Measurements from ENCODE around the gene CLCN1.
A peak's percentile ranks its signal among the peaks of the same experiment; 100 is the strongest.

CLCN1 gene

DNA sequence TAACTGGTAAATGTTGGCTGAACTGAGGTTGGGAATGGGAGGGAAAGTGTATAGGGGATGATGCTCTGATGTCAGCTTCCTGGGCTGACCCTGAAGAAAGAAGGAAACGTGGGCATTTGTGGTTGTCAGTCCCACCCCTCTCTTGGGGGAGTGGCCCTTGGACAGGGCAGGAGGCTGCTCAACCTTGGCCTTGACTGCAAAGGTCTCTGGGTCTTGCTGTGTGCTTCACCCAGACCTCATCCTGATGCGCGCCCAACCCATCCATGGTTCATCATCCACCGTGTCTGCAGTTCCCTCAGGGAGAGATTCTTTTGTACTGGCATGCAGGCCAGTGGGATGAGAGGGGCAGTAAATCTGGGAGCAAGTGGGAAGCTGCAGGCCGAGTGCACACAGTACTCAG, 60.5 kb downstream of the CLCN1 start:
- DNase-seq (ENCODE audit: low read depth), result no peak
- TF ChIP-seq, protein P1, sequence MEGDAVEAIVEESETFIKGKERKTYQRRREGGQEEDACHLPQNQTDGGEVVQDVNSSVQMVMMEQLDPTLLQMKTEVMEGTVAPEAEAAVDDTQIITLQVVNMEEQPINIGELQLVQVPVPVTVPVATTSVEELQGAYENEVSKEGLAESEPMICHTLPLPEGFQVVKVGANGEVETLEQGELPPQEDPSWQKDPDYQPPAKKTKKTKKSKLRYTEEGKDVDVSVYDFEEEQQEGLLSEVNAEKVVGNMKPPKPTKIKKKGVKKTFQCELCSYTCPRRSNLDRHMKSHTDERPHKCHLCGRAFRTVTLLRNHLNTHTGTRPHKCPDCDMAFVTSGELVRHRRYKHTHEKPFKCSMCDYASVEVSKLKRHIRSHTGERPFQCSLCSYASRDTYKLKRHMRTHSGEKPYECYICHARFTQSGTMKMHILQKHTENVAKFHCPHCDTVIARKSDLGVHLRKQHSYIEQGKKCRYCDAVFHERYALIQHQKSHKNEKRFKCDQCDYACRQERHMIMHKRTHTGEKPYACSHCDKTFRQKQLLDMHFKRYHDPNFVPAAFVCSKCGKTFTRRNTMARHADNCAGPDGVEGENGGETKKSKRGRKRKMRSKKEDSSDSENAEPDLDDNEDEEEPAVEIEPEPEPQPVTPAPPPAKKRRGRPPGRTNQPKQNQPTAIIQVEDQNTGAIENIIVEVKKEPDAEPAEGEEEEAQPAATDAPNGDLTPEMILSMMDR (IDR thresholded peaks at IDR 0.05; ENCODE audit: insufficient read depth, low read depth, low read length, missing control alignments), result no peak

DNA sequence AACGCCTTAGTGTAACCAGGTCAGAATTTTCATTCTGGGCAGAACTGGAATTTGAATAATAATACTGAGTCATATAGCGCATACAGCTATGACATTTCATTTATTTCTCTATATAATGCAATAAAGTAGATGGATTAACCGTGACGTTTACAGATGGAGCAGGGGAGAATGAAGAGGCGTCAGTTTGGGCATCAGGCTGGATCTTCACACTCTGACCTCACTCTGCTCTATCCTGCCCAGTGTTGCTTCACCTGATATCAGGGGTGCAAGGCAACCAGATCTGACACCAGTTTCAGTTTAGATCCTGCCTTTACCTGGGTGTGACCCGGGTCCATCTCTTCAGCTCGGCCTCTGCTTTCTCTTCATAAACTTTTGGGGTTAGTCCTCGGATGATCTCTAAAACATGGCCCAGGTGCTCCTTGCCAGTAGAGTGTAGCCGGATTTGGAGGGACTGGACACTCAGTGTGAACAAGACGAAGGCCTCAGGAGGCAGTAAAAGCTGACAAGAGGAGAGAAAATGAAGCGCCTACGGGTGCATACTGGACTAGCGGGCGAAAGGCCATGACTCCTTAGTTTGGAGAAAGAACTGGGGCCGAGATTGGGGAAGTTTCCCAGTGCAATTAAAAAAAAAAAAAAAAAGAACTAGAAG, 63.8 kb downstream of the CLCN1 start:
- TF ChIP-seq, protein P1 (IDR thresholded peaks at IDR 0.05; ENCODE audit: insufficient read depth, low read depth, low read length, missing control alignments), result no peak
- peak overlapping the region; percentile 99 for H3K4me3 ChIP-seq (ENCODE audit: low read depth, low read length)
- peak; percentile 35 for DNase-seq (ENCODE audit: low read depth)

More for the DNA sequence above, 60.5 kb downstream of the CLCN1 start:
- no peak overlapping the region for H3K4me3 ChIP-seq (ENCODE audit: low read depth, low read length)

GRCh38 chr7:143380260-143380645, 64.3 kb downstream of the CLCN1 start:
- TF ChIP-seq, protein P1 (IDR thresholded peaks at IDR 0.05; ENCODE audit: insufficient read depth, low read depth, low read length, missing control alignments), result peak; percentile 84
- peak; percentile 92 for DNase-seq (ENCODE audit: low read depth)
- peak overlapping the region; percentile 99 for H3K4me3 ChIP-seq (ENCODE audit: low read depth, low read length)

GRCh38 chr7:143380646-143381426, 64.9 kb downstream of the CLCN1 start, which contains the start of gene ZYX:
Gene ZYX (plus strand): TSS chr7:143381345. CDS start chr7:143381572, 227 bp downstream.
- peak within 1 kb of the TSS; percentile 99 for H3K4me3 ChIP-seq (ENCODE audit: low read depth, low read length)
- TF ChIP-seq, protein P1 (IDR thresholded peaks at IDR 0.05; ENCODE audit: insufficient read depth, low read depth, low read length, missing control alignments), result no peak
- DNase-seq (ENCODE audit: low read depth), result peak; percentile 95

- TF ChIP-seq, protein P1 (IDR thresholded peaks at IDR 0.05; ENCODE audit: insufficient read depth, low read depth, low read length, missing control alignments), result no peak
- H3K4me3 ChIP-seq (ENCODE audit: low read depth, low read length), result peak overlapping the region; percentile 99
- peak; percentile 39 for DNase-seq (ENCODE audit: low read depth)
Measured at GRCh38 chr7:143381427-143382125, 65.7 kb downstream of the CLCN1 start.

DNA sequence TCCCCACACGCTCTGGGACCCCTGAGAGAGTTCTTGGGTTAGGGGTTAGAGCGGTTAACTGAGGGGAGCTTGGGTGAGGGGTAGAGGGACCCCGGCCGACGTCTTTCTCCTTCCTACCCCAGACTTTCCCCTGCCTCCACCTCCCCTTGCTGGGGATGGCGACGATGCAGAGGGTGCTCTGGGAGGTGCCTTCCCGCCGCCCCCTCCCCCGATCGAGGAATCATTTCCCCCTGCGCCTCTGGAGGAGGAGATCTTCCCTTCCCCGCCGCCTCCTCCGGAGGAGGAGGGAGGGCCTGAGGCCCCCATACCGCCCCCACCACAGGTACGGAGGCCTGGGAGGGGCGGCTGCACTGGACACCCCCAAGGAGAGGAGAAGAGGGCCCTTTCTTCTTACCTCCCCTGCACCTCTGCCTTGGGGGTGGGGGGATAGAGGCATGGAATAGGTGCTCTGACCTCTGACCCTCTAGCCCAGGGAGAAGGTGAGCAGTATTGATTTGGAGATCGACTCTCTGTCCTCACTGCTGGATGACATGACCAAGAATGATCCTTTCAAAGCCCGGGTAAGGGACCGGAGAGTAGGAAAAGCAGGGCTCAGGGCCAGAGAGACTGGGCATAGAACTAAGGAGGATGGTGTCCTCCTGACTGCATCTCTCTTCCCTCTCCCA, 66.3 kb downstream of the CLCN1 start:
- DNase-seq (ENCODE audit: low read depth), result no peak
- peak overlapping the region; percentile 99 for H3K4me3 ChIP-seq (ENCODE audit: low read depth, low read length)
- TF ChIP-seq, protein P1 (IDR thresholded peaks at IDR 0.05; ENCODE audit: insufficient read depth, low read depth, low read length, missing control alignments), result no peak
